ENCODE data around the gene SH3YL1.

GRCh38 chr2:296354-296753 is 32.5 kb upstream of the SH3YL1 start:
- no peak for TF ChIP-seq CTCF (conservative IDR thresholded peaks at IDR 0.05; ENCODE audit: low read depth in 2 of 2)
- TF ChIP-seq EZH2phosphoT487 (IDR thresholded peaks at IDR 0.05; ENCODE audit: unreplicated experiment): no peak
- TF ChIP-seq POLR2AphosphoS5 (IDR thresholded peaks at IDR 0.05; ENCODE audit: low read depth): no peak
- no peak for TF ChIP-seq ZNF462 (CRISPR knock-in tag; IDR thresholded peaks at IDR 0.05)
- no peak for TF ChIP-seq CREB1 (CRISPR knock-in tag; IDR thresholded peaks at IDR 0.05; ENCODE audit: low read depth)
- no peak for TF ChIP-seq STAT1 (IDR thresholded peaks at IDR 0.05; ENCODE audit: unreplicated experiment)
- TF ChIP-seq EZH2 (IDR thresholded peaks at IDR 0.05; ENCODE audit: low read depth, unreplicated experiment): no peak
- no peak for TF ChIP-seq JUNB (IDR thresholded peaks at IDR 0.05; ENCODE audit: unreplicated experiment)
- TF ChIP-seq REST (IDR thresholded peaks at IDR 0.05; ENCODE audit: unreplicated experiment): no peak
